ENCODE measurements around the gene SRGAP1.
"Not testable (repeated sequence)": the region's sequence is repeated elsewhere in the genome, so short reads cannot be mapped to it uniquely, and the experiment has no call there.

The SRGAP1 gene

DNA sequence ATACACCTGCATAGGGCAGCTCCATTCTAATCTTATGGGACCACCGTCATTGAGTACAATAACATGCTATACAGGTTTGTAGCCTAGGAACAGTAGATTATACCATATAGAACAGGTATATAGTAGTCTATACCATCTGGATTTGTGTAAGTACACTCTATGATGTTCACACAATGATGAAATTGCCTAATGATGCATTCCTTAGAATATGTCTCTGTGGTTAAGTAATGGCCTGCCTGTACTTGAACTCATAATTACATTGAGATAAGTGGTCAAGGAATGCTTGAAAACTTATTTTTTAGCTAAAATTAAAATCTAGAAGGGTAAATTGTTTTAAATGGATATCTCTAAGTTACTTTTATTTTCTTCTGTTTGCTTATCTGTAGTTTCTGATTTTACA, 152.7 kb downstream of the SRGAP1 start:
- H3K9me3 Mint-ChIP-seq: no peaks in the 10 kb centered on the region
- no peak for ATAC-seq
- H3K27ac Mint-ChIP-seq: no peak overlapping the region
- H3K27me3 Mint-ChIP-seq: peaks cover 28% of the 10 kb centered on the region
- H3K4me3 Mint-ChIP-seq: no peak overlapping the region
- no peak for DNase-seq
- no peaks in the 10 kb centered on the region for H3K4me1 Mint-ChIP-seq

DNA sequence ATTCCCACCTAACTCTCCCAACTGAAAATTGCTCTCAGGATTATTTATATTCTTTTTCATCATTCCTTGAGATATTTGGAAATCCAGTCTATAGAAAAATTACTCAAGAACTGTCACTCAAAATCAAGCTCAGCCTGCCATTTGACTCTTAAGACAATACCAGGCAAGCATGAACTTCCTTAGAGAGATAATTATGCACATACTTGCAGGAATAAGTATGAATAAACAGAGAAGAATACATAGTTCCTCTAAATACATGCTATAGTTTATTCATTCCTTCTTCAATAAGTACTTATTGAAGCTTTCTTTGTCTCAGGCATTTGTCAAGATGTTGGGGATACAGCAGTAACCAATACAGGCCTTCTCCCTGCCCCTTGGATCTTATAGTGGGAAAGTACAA, 154.1 kb downstream of the SRGAP1 start:
- Mint-ChIP-seq H3K27ac (peak overlapping the region in 1 of 2 donors; percentile 23), H3K4me1 (no peaks in the 10 kb centered on the region), H3K9me3 (peaks cover 0 to 7% of the 10 kb centered on the region in 2 donors), H3K4me3 (no peak overlapping the region), H3K27me3 (peaks cover 16% of the 10 kb centered on the region)
- no peak for DNase-seq
- no peak for ATAC-seq

DNA sequence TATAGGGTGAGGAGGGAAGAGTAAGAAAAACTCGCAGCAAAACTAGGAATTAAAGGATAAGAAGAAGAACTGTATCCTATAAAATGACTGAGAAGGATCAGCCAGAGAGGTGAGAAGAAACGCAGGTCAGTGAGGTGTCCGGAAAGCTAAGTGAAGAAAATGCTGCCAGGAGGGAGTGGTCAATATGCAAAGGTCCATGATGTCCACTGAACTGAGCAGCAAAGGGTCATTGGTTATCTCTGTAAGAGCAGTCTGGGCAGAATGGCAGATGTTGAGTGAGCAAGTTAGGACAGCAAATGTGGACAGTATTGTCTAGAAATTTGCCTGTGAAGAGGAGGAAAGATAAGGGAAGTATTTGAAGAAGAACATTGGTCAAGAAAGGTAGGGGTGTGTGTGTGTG, 155.4 kb downstream of the SRGAP1 start:
- ATAC-seq (no peak), DNase-seq (no peak)
- Mint-ChIP-seq H3K27me3 (peaks cover 16% of the 10 kb centered on the region), H3K27ac (no peak overlapping the region), H3K4me1 (no peaks in the 10 kb centered on the region), H3K4me3 (no peak overlapping the region), H3K9me3 (peaks cover 0 to 7% of the 10 kb centered on the region in 2 donors)

DNA sequence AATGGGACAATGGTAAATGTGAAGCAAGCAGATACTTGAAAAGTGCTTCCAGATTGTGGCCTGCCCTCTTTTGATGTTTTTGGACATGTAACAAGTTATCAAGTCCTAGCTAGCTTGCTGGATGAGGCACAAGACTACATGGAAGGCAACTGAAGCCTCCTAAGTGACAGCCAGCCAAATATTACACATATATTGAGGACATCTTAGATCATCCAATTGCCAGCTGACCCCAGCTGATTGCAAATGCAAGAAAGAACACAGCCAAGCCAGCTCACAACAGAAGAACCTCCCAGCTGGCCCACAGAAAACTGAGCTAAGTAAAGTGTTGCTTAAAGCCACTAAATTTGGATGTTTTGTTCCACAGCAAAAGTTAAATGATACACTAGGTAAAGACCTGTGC, 156.9 kb downstream of the SRGAP1 start:
- no peak overlapping the region for H3K4me3 Mint-ChIP-seq
- no peaks in the 10 kb centered on the region for H3K4me1 Mint-ChIP-seq
- no peak for ATAC-seq
- peaks cover 22% of the 10 kb centered on the region for H3K27me3 Mint-ChIP-seq
- H3K9me3 Mint-ChIP-seq: peaks cover 0 to 7% of the 10 kb centered on the region in 2 donors
- no peak overlapping the region for H3K27ac Mint-ChIP-seq
- DNase-seq: no peak

DNA sequence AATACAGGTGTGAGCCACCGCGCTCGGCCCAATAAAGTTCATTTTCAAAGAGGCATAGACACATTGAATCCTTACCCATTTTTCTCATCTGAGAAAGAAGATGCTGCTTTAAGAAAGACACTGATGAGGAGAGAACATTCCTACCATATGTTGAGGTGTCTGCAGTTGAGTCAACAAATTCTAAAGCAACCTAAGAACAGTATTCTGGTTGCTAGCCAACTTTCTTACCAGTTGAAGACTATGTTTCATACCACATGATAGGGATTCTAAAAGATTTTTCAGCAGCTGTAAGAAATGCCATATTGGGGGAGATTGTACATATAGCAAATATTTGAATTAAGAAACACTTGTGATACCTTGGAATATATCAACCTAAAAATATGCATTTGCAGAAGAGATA, 160.1 kb downstream of the SRGAP1 start:
- H3K27me3 Mint-ChIP-seq: peaks cover 12% of the 10 kb centered on the region
- no peak for DNase-seq
- H3K9me3 Mint-ChIP-seq: peaks cover 0 to 7% of the 10 kb centered on the region in 2 donors
- ATAC-seq: no peak
- H3K4me3 Mint-ChIP-seq: no peak overlapping the region
- no peaks in the 10 kb centered on the region for H3K4me1 Mint-ChIP-seq
- no peak overlapping the region for H3K27ac Mint-ChIP-seq

DNA sequence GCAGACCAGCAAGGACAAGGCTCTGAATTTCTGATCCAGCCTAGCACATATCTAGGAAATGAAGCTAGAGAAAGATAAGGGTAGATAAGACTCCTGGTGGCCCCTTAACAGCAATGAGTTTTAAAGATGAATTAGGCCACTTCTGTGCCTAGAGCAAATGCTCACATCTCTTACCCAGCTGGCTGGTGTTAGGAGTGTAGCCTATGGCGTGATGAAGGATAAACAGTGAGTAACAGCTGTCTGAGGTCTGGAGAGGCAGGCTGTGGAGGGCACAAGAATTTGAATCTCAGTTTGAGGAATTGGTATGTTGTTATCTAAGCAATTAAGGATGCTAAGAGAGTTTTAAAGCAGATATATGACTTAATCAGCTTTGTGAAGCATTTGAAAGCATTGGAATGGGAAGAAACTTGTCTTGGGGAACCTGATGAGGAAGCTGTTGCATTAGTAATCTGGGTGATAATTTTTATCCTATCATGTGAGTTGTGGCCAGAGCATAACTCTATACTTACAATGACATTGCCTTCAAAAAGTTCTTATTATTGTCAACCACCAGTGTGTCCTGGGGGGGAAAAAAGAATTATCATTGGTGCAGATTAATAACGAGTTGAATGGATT, 161.8 kb downstream of the SRGAP1 start:
- peaks cover 0 to 7% of the 10 kb centered on the region in 2 donors for H3K9me3 Mint-ChIP-seq
- peaks cover 9% of the 10 kb centered on the region for H3K27me3 Mint-ChIP-seq
- no peak overlapping the region for H3K27ac Mint-ChIP-seq
- ATAC-seq: no peak
- no peaks in the 10 kb centered on the region for H3K4me1 Mint-ChIP-seq
- H3K4me3 Mint-ChIP-seq: no peak overlapping the region
- DNase-seq: no peak

DNA sequence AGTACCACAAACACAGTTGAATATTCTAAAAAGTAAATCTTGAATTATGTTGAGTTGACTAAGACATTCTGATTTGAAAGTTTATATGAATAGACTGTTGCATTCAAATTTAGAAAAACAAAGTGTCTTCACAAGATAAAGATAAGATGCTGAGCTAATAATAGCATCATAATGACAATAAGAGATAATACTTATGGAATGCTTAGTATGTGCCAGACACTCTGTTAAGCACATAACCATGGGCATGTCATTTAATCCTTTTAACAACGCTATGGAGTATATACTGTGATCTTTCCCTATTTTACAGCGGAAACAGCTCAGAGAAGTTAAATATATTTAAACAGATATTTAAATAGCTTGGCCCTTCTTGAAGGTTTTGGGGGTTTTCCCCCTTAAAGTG, 163.4 kb downstream of the SRGAP1 start:
- no peak for ATAC-seq
- H3K4me1 Mint-ChIP-seq: no peaks in the 10 kb centered on the region
- H3K27ac Mint-ChIP-seq: no peak overlapping the region
- DNase-seq: no peak
- peaks cover 0 to 3% of the 10 kb centered on the region in 2 donors for H3K9me3 Mint-ChIP-seq
- peaks cover 9% of the 10 kb centered on the region for H3K27me3 Mint-ChIP-seq
- no peak overlapping the region for H3K4me3 Mint-ChIP-seq

DNA sequence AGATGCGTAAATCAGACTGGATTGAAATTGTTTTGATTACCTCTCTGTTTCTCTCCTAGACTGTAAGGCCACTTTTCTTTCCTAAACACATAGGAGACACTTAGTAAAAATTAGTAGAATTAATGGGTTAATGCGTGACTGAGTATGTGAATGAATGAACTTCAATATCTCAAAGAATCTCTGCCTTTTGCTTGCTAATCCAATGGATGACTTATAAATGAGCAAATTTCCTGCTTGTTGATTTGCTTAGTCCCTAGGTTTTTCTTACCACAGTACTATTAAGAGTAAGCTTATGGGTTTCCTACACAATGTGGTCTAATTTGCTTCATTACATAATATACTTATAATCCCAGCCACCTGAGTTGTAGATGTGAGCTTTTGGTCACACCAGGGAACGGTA, 164.1 kb downstream of the SRGAP1 start:
- DNase-seq: no peak
- no peak overlapping the region for H3K4me3 Mint-ChIP-seq
- no peak for ATAC-seq
- H3K9me3 Mint-ChIP-seq: no peaks in the 10 kb centered on the region
- H3K27ac Mint-ChIP-seq: no peak overlapping the region
- H3K4me1 Mint-ChIP-seq: no peaks in the 10 kb centered on the region
- H3K27me3 Mint-ChIP-seq: peaks cover 9% of the 10 kb centered on the region

DNA sequence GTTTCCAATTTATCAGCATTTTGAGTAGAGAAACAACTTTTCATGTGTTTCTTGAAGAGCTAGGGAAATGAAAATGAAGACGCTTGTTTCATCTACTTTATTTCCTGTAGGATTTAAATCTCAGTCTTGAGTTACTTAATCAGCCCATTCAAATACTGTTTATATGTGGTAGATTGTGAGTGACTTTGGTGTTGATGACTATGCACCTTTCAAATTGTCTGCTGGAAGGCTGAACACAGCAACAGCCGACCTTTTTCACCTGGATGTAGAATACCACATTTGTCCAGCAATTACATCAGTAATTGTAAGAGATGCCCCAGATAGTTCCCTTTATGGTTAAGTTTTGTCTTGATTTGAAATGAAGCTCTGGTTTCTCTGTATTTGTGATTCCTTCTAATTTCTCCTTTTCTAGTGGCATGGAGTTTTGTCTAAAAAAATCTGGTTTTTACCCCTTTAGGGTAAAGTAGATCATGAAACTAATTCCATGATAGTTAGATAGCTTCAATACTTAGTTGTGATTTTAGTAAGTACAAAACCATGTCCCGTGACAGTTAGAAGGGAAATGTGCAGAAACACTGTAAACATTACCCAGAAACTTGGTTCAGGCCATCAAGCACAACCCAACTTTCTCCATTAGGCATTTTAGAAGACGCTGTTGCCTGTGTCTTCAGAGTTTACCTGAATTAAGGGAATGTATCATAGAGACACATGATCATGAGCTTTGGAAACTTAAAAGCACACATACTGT, 165.0 kb downstream of the SRGAP1 start:
- no peaks in the 10 kb centered on the region for H3K4me1 Mint-ChIP-seq
- ATAC-seq (no peak), DNase-seq (no peak)
- H3K27ac Mint-ChIP-seq: no peak overlapping the region
- peaks cover 9% of the 10 kb centered on the region for H3K27me3 Mint-ChIP-seq
- no peak overlapping the region for H3K4me3 Mint-ChIP-seq
- no peaks in the 10 kb centered on the region for H3K9me3 Mint-ChIP-seq

DNA sequence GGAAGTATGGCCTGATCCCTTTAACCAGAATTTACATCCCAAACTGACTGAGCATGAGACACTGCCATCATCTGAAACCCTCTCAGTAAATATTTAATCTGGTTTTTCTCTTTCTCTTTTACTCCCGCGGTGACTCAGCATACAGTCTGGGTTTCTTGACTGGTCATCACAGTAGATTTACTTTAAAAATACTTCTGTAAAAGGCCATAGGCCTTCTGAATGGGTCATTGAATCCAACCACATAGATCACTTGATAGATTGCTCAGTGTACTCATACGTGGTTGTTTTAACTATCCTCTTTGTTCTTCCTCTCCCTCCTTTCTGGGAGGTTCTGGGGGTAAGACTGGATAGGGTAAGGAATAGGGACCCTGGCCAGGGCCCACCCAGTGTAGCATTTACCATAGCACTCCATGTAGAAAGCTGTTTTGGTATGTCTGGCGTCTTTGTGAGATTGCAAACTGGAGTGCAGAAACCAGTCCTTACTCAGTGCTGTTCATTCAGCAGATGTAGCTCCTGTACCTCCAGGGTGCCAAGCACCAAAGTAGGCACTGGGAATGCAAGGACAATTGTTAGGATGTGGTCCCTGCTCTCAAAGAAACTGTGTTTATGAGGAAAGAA, 165.7 kb downstream of the SRGAP1 start:
- Mint-ChIP-seq H3K9me3 (no peaks in the 10 kb centered on the region), H3K27ac (no peak overlapping the region), H3K27me3 (peaks cover 9% of the 10 kb centered on the region), H3K4me1 (no peaks in the 10 kb centered on the region), H3K4me3 (no peak overlapping the region)
- DNase-seq (no peak), ATAC-seq (no peak)

DNA sequence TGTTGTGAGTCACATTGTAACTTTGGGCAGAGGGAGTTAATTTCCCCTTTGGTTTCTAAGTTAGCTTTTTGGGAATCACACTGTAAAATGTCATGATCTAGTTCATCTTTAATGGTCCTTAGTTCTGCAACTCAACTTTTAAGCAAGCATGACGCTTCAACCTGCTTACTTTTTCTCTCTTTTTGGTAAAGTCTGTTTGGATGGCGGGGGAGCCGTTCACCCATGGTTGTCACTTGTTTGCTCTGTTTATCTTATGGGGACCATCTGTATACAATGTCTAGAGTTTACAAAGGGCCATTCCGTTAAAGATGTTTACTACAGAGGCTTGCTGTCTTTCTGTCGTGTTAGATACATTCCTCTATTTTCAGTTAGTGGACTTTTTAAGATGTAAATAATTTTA, 172.0 kb downstream of the SRGAP1 start:
- DNase-seq (no peak), ATAC-seq (no peak)
- no peaks in the 10 kb centered on the region for H3K9me3 Mint-ChIP-seq
- H3K27me3 Mint-ChIP-seq: no peaks in the 10 kb centered on the region
- H3K27ac Mint-ChIP-seq: no peak overlapping the region
- H3K4me1 Mint-ChIP-seq: no peaks in the 10 kb centered on the region
- no peak overlapping the region for H3K4me3 Mint-ChIP-seq

DNA sequence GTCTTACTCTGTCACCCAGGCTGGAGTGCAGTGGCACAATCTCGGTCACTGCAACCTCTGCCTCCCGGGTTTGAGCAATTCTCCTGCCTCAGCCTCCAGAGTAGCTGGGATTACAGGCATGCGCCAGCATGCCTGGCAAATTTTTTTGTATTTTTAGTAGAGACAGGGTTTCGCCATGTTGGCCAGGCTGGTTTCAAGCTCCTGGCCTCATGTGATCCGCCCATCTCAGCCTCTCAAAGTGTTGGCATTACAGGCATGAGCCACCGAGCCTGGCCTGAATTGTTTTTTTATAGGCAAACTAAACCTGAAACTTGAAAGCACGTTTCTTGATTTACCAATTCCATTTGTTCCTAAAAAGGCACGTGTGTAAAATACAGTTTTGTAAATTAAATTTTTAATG, 173.6 kb downstream of the SRGAP1 start:
- H3K9me3 Mint-ChIP-seq, H3K4me1 Mint-ChIP-seq: not testable (repeated sequence)

DNA sequence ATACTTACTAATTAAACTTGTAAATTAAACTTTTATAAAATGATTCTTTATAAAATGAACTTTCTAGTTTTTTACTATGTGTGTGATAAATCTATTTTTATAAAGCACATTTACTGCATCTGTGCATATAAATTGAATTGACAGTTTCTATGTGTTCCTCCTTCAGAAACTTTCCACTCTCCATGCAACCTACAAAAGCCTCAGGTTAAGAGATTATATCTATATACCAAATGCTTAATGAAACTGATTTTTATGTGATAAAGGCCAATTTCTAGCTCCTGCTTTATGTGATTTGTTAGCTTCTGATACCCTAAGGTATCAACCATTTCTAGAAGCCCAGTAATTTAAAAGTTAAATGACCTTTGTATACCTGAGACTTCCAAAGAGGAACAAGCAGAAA, 174.0 kb downstream of the SRGAP1 start:
- H3K4me1 Mint-ChIP-seq: no peaks in the 10 kb centered on the region
- no peak overlapping the region for H3K4me3 Mint-ChIP-seq
- no peak overlapping the region for H3K27ac Mint-ChIP-seq
- ATAC-seq (no peak), DNase-seq (no peak)
- no peaks in the 10 kb centered on the region for H3K9me3 Mint-ChIP-seq
- H3K27me3 Mint-ChIP-seq: no peaks in the 10 kb centered on the region

More for the DNA sequence above, 173.6 kb downstream of the SRGAP1 start:
- not testable (repeated sequence) for H3K4me3 Mint-ChIP-seq, H3K27ac Mint-ChIP-seq, H3K27me3 Mint-ChIP-seq, DNase-seq, ATAC-seq

DNA sequence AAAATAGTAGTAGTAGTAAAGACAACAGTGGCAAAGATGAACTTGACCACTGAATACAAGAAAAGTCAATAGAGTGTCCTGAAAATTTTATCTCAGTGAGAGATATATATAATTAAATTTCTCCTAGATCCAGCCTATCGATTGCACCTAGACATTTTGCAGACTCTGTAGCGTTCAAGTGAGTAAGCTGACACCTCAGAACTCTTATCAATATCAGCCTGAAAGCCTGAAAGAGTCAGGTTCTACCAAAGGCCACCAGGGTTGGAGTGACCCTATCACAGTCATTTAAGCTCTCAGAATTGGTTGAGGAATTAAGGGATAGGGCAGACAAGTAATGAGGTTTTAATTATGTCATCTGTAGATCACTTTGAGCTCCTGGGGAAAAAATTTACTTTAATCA, 174.6 kb downstream of the SRGAP1 start:
- Mint-ChIP-seq H3K27me3 (no peaks in the 10 kb centered on the region), H3K4me1 (no peaks in the 10 kb centered on the region), H3K4me3 (no peak overlapping the region), H3K27ac (no peak overlapping the region), H3K9me3 (no peaks in the 10 kb centered on the region)
- no peak for ATAC-seq
- no peak for DNase-seq

DNA sequence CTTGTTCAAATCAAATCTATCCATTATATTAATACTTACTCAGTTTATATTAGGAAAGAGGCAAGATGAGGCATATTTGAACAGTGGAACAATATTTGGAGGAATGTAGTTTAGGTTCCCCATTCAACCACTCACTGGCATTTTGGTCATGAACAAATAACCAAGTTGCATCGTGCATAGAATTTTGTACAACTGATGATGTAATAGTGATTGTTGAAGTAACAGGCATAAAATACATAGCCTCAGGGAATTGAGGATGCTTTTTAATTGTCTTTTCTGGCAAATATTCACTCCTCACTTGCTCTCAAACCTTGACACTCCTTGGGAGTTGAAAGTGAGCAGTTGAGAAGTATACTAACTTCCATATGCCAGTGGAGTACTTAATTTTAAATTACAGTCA, 175.2 kb downstream of the SRGAP1 start:
- no peaks in the 10 kb centered on the region for H3K27me3 Mint-ChIP-seq
- no peak overlapping the region for H3K27ac Mint-ChIP-seq
- no peaks in the 10 kb centered on the region for H3K4me1 Mint-ChIP-seq
- no peaks in the 10 kb centered on the region for H3K9me3 Mint-ChIP-seq
- ATAC-seq (no peak), DNase-seq (no peak)
- no peak overlapping the region for H3K4me3 Mint-ChIP-seq

DNA sequence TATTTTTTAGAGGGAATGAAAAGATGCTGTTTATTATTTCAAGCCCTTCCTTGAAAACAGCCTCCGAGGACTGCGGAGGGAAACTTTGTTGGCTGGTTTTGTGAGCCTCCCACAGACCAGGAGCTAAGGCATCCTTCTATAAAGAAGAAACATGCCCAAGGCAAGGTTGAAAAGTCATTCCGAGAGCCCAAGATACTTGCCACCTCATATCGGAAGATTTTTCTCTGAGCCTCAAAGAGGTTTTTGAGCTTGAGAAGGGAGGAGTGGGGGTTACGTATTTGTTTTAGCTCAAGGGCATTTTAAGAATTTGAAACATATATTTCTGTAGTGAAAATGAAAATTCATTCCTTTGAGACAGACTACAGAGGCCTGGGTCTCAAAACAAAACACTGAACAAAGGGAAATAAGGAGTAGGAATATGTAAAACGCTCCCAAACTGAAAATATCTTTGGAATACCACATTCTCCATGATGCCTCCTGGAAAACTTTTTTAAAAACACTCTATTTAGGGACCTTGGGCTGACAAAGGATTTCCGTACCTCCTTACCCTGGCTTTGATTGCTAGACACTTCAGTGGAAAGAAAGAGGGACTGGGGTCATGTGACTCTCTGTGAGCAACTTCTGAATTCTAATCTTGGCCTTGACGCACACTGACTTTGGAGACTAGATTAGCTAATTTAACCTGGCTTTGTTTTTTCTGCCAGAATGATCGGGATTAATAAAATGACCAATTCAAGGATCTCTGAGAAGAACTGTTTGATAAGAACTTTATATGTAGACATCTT, 180.9 kb downstream of the SRGAP1 start:
- Mint-ChIP-seq H3K4me3 (no peak overlapping the region), H3K9me3 (no peaks in the 10 kb centered on the region), H3K27me3 (no peaks in the 10 kb centered on the region), H3K27ac (no peak overlapping the region), H3K4me1 (no peaks in the 10 kb centered on the region)
- no peak for ATAC-seq
- DNase-seq: no peak

Measured in stimulated activated naive CD8-positive, alpha-beta T cell treated with anti-CD3 and anti-CD28 coated beads, Interleukin-15, amount 100 ng/mL, for 72 hours (primary cell).